RWPE2 (cell line): Measurements from ENCODE around the gene OTOG.

ENCODE experiments used
- ATAC-seq: fragments of 200-7000 bp; cut with Tn5 transposase; 3 replicates; pipeline ENCODE4 v1.9.1; 2021; ENCODE audit warnings: low read depth
- DNase-seq: peaks from one replicate; pipeline ENCODE4 v3.0.0-alpha.2; 2020; ENCODE audit warnings: low spot score
- H3K27ac ChIP-seq: fragments of 450-650 bp; 2 replicates; pipeline ENCODE4 v1.5.1; 2017; ENCODE audit warnings: mild to moderate bottlenecking; ENCODE audit not compliant: poor library complexity, severe bottlenecking
- H3K27me3 ChIP-seq: fragments of 250-450 bp; sonication (Bioruptor Pico); 2 replicates; pipeline ENCODE4 v1.5.1; 2021; ENCODE audit warnings: mild to moderate bottlenecking, moderate library complexity; ENCODE audit not compliant: insufficient read depth, poor library complexity, severe bottlenecking
- H3K36me3 ChIP-seq: fragments of 250-450 bp; sonication (Bioruptor Pico); 2 replicates; pipeline ENCODE4 v1.5.1; 2020; ENCODE audit warnings: low read depth, mild to moderate bottlenecking, moderate library complexity
- H3K4me1 ChIP-seq: fragments of 250-450 bp; sonication (Bioruptor Pico); 2 replicates; pipeline ENCODE4 v1.5.1; 2021; ENCODE audit warnings: mild to moderate bottlenecking, moderate library complexity; ENCODE audit not compliant: insufficient read depth, poor library complexity, severe bottlenecking
- H3K4me3 ChIP-seq: fragments of 250-450 bp; sonication (Bioruptor Pico); 2 replicates; pipeline ENCODE4 v1.5.1; 2021; ENCODE audit warnings: mild to moderate bottlenecking, moderate library complexity; ENCODE audit not compliant: severe bottlenecking
- H3K9me3 ChIP-seq: fragments of 250-450 bp; sonication (Bioruptor Pico); 2 replicates; pipeline ENCODE4 v1.5.1; 2021; ENCODE audit warnings: mild to moderate bottlenecking, moderate library complexity; ENCODE audit not compliant: severe bottlenecking
- TF ChIP-seq, protein P1 (sequence below): fragments of 450-650 bp; IDR thresholded peaks from one replicate; pipeline ENCODE4 v1.5.1; 2017; ENCODE audit warnings: mild to moderate bottlenecking, moderate library complexity; ENCODE audit not compliant: poor library complexity, severe bottlenecking

Gene OTOG

DNA sequence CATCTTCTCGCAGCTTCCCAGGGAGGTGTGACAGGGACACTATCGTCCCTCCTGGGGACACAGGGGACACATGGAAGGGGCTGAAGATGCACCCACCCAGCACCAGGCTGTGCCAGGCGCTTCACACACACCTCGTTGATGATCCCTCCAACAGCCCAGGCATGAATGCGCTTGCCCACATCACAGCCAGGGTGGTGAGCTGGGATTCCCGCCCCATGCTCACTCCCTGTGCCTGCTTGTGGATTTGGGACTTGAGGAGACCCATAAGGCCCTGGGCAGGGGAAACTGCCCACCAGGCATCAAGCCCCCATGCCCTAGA lies 57.8 kb downstream of the OTOG start:
- TF ChIP-seq, protein P1, sequence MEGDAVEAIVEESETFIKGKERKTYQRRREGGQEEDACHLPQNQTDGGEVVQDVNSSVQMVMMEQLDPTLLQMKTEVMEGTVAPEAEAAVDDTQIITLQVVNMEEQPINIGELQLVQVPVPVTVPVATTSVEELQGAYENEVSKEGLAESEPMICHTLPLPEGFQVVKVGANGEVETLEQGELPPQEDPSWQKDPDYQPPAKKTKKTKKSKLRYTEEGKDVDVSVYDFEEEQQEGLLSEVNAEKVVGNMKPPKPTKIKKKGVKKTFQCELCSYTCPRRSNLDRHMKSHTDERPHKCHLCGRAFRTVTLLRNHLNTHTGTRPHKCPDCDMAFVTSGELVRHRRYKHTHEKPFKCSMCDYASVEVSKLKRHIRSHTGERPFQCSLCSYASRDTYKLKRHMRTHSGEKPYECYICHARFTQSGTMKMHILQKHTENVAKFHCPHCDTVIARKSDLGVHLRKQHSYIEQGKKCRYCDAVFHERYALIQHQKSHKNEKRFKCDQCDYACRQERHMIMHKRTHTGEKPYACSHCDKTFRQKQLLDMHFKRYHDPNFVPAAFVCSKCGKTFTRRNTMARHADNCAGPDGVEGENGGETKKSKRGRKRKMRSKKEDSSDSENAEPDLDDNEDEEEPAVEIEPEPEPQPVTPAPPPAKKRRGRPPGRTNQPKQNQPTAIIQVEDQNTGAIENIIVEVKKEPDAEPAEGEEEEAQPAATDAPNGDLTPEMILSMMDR: no peak
- DNase-seq (no peak), ATAC-seq (no peak; the same call in 2 of the 3 replicates)
- Histone ChIP-seq H3K4me3 (no peak overlapping the region), H3K27ac (no peak overlapping the region), H3K36me3 (no peaks in the 10 kb centered on the region), H3K27me3 (no peaks in the 10 kb centered on the region), H3K9me3 (no peaks in the 10 kb centered on the region), H3K4me1 (no peaks in the 10 kb centered on the region)

DNA sequence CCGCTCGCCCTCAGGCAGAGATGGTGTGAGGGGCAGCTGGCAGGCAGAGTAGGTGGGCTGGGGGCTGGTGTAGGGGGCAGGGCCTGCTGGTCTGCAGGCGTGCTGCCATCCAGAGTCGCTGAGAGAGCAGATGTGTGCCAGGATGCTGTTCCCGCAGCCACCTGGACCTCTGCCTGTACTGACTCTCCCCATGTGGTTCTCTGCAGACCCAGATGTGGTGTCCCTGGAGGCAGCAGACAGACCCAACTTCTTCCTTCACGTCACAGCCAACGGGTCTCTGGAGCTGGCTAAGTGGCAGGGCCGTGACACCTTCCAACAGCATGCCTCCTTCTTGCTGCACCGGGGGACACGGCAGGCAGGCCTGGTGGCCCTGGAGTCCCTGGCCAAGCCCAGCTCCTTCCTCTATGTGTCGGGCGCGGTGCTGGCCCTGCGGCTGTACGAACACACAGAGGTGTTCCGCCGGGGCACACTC lies 58.6 kb downstream of the OTOG start:
- TF ChIP-seq, protein P1: no peak
- DNase-seq (no peak), ATAC-seq (no peak)
- Histone ChIP-seq H3K36me3 (no peaks in the 10 kb centered on the region), H3K27me3 (no peaks in the 10 kb centered on the region), H3K4me3 (no peak overlapping the region), H3K9me3 (no peaks in the 10 kb centered on the region), H3K27ac (no peak overlapping the region), H3K4me1 (no peaks in the 10 kb centered on the region)

DNA sequence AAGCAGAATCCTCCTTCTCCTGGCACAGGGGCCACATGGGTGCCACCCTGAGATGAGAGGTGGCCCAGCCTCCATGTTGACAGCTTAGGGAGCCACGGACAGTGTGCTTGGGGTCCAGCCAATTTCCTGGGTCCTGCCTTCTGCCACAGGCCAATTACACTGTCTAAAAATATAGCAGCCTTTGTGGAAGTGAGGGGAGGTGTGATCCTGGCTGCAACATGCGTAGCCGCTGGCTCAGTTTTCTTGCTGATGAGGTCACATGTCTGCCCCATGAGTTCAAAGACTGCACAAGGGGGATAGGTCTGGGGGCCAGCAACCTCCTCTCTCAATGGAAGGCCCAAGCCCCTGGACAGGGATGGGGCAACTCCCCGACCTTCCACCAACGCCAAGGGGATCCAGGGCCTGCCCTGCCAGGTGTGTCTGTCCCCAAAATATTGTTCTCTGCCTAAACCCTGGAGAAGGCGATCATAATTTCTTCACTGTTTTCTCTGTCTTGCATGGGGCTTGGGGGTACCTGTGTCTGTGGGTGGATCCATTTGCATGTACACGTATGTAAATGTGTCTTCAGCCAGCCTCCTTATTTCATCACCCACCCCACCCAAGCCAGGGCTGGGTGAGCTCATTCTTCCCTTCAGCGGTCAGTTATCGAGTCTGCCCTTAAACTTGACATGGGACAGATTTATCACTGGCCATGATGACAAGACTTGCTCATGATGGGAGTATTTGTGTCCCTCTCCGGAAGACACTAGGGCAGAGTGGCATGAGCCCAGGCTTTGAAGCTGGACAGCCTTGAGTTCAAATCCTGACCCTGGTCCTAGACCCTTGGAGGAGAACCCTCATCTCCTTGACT lies 59.4 kb downstream of the OTOG start:
- Histone ChIP-seq H3K27ac (no peak overlapping the region), H3K27me3 (no peaks in the 10 kb centered on the region), H3K36me3 (no peaks in the 10 kb centered on the region), H3K9me3 (no peaks in the 10 kb centered on the region), H3K4me3 (no peak overlapping the region), H3K4me1 (no peaks in the 10 kb centered on the region)
- DNase-seq: no peak
- TF ChIP-seq, protein P1: no peak
- no peak for ATAC-seq

DNA sequence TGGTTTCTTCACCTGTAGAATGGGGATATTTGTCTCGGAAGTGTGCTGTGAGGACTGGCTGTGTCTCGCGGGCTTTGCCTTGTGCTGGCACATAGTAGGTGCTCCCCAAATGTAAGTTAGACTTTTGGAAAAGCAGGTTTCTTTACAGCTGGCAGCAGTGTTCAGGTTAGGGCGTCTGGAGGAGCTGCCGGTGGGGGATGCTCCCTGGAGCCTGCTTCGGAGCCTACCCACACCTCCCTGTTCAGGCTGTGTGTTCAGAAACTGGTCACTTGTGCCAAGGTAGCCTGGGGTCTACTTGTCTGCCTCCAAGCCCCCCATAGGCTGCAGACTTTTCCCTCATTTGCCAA lies 60.0 kb downstream of the OTOG start:
- no peaks in the 10 kb centered on the region for H3K36me3 ChIP-seq
- TF ChIP-seq, protein P1: no peak
- H3K4me1 ChIP-seq: no peaks in the 10 kb centered on the region
- no peak overlapping the region for H3K4me3 ChIP-seq
- no peak overlapping the region for H3K27ac ChIP-seq
- no peak for DNase-seq
- no peaks in the 10 kb centered on the region for H3K27me3 ChIP-seq
- ATAC-seq: no peak
- H3K9me3 ChIP-seq: no peaks in the 10 kb centered on the region
